Calu3 (cell line): Measurements from ENCODE around the gene PTPN21. TPM values are rescaled to one million over a fixed set of nuclear protein-coding genes. Genes with fewer than 3 reads are reported as not detected.

Experiments
- BruUV-seq: library from RNA; stranded (reverse); fragments of 400-500 nt; replicated peaks from 2 replicates; lab custom pipeline; 2021; lab: Mats Ljungman, UMichigan
- CTCF ChIA-PET: fragments of 300-600 bp; sonication (Branson Sonifier 250); formaldehyde crosslinking; loops from one replicate; lab custom pipeline; 2022; ENCODE audit warnings: antibody characterized with exemption; lab: Charles Lee
- DNase-seq: peaks from one replicate; pipeline ENCODE4 v3.0.0; 2022
- H3K27ac Mint-ChIP-seq: one replicate; pipeline ENCODE4 v1.8.0; 2022; ENCODE audit warnings: mixed read lengths; ENCODE audit not compliant: unreplicated experiment
- H3K27me3 Mint-ChIP-seq: one replicate; pipeline ENCODE4 v1.8.0; 2022; ENCODE audit warnings: mixed read lengths; ENCODE audit not compliant: unreplicated experiment
- H3K36me3 Mint-ChIP-seq: one replicate; pipeline ENCODE4 v1.8.0; 2022; ENCODE audit warnings: mild to moderate bottlenecking, moderate library complexity, mixed read lengths; ENCODE audit not compliant: insufficient read depth, unreplicated experiment
- H3K4me1 Mint-ChIP-seq: one replicate; pipeline ENCODE4 v1.8.0; 2022; ENCODE audit warnings: mild to moderate bottlenecking, low read depth, mixed read lengths; ENCODE audit not compliant: unreplicated experiment
- H3K4me3 Mint-ChIP-seq: one replicate; pipeline ENCODE4 v1.8.0; 2022; ENCODE audit warnings: mild to moderate bottlenecking, low read depth, moderate library complexity, mixed read lengths; ENCODE audit not compliant: unreplicated experiment
- H3K9me3 Mint-ChIP-seq: one replicate; pipeline ENCODE4 v1.8.0; 2022; ENCODE audit warnings: low read depth, mixed read lengths; ENCODE audit not compliant: unreplicated experiment
- CTCF ChIP-seq: fragments of 200-600 bp; IDR thresholded peaks from one replicate; pipeline ENCODE4 v1.8.0; 2022; ENCODE audit warnings: antibody characterized with exemption; ENCODE audit not compliant: unreplicated experiment
- intact Hi-C: fragments of 100-400 bp; cut with micrococcal nuclease; formaldehyde crosslinking; loops from one replicate; pipeline ENCODE4 v1.10.0; 2022; ENCODE audit not compliant: unreplicated experiment
- total RNA-seq: library from RNA; stranded (reverse); gene quantifications from 2 replicates; pipeline ENCODE4 v1.2.3, GENCODE V29; 2022

PTPN21 gene
- total RNA-seq, 1 experiment from 2014 or later = 10.0 TPM

GRCh38 chr14:88417594-88417993 lies 137.2 kb downstream of the PTPN21 start:
- BruUV-seq = no TSS peak
- H3K27ac Mint-ChIP-seq = no peak overlapping the region
- H3K4me1 Mint-ChIP-seq = no peaks in the 10 kb centered on the region
- no peak for DNase-seq
- CTCF ChIA-PET = no interaction called here
- TF ChIP-seq CTCF = no peak
- intact Hi-C loops = no loop called here
- no peaks in the 10 kb centered on the region for H3K27me3 Mint-ChIP-seq
- H3K4me3 Mint-ChIP-seq = no peak overlapping the region
- H3K36me3 Mint-ChIP-seq = no peaks in the 10 kb centered on the region
- peaks cover 5% of the 10 kb centered on the region for H3K9me3 Mint-ChIP-seq

Other genes with a start within 250 kb of the PTPN21 start
- not detected in 2 replicates for gene KCNK10, start 231.7 kb downstream of the PTPN21 start, total RNA-seq
- 7.1 and 8.1 TPM in 2 replicates for gene SPATA7, start 169.3 kb downstream of the PTPN21 start, total RNA-seq
- gene ZC3H14, start 8.0 kb upstream of the PTPN21 start, total RNA-seq = 58.5 and 69.3 TPM in 2 replicates
- 0.52 and 0.78 TPM in 2 replicates for gene EML5, start 237.9 kb upstream of the PTPN21 start, total RNA-seq